ENCODE measurements around the gene SLC2A14. TPM values are rescaled to one million over a fixed set of nuclear protein-coding genes. Genes with fewer than 3 reads are reported as not detected.
"Not testable (repeated sequence)": the region's sequence is repeated elsewhere in the genome, so short reads cannot be mapped to it uniquely, and the experiment has no call there.

SLC2A14 gene
- total RNA-seq, result not detected in 2 replicates

DNA sequence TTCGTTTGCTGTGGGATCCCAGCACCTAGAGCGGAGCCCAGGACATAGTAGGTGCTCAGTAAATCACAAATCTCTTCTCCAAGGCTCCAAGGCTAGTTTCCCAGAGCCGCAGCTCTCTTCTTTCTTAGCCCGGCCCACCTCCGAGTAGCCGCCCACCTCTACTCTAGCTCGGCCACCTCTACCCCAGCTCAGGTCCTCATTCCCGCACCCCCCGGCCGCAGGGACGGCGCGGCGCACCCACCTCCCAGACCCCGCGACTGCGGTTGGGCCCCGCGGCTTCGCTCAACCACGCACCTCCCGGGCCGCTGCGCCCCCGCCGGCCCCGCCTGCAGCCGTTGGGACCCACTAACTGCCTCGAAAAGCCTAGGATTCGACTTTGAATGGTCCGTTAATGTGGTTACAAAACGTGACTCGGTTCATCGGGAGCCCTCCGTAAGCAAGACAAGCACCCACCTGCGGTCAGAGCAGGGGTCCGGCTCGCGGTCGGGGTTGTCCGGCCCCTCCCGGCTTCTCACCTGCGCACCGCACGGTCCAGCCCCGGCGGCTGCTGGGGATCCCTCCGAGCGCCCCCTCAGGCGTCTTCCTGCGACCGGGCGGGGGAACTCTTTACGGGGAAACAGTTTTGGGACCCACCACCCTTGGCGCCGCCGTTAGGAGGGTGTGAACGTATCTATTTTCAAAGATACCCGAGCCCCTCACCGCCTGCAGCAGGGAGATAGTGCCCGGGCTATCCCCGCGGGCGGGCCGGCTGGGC, at the start of gene SLC2A14:
TSS of gene SLC2A14 (minus strand) at position 350 of the 754 bp plus-strand sequence. CDS start 3,035 bp downstream, outside the sequence.
- DNase-seq (ENCODE audit: low read depth), result no peak
- TF ChIP-seq, protein P1, sequence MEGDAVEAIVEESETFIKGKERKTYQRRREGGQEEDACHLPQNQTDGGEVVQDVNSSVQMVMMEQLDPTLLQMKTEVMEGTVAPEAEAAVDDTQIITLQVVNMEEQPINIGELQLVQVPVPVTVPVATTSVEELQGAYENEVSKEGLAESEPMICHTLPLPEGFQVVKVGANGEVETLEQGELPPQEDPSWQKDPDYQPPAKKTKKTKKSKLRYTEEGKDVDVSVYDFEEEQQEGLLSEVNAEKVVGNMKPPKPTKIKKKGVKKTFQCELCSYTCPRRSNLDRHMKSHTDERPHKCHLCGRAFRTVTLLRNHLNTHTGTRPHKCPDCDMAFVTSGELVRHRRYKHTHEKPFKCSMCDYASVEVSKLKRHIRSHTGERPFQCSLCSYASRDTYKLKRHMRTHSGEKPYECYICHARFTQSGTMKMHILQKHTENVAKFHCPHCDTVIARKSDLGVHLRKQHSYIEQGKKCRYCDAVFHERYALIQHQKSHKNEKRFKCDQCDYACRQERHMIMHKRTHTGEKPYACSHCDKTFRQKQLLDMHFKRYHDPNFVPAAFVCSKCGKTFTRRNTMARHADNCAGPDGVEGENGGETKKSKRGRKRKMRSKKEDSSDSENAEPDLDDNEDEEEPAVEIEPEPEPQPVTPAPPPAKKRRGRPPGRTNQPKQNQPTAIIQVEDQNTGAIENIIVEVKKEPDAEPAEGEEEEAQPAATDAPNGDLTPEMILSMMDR (conservative IDR thresholded peaks at IDR 0.05; ENCODE audit: low read depth, low read length), result no peak
- H3K4me3 ChIP-seq (ENCODE audit: low read depth, low read length), result no peak within 1 kb of the TSS

DNA sequence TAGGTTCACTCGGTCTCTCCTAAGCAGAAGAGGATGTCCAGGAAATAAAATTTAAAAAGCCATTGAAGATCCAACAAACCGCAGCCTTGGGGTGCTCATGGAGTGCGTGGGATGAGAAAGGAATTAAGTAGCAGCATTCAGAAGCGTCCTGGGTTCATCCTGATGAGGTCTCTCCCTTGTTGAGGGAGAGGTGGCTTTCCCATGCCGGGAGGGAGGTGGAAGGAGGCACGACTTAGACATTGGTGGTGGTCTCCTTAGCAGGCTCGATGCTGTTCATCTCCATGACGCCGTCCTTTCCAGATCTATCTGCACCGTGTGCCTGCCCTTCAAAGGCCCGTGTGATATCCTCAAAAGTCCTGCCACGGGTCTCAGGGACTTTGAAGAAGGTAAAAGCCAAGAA, 48.5 kb upstream of the SLC2A14 start:
- H3K4me3 ChIP-seq (ENCODE audit: low read depth, low read length); DNase-seq (ENCODE audit: low read depth): not testable (repeated sequence)

DNA sequence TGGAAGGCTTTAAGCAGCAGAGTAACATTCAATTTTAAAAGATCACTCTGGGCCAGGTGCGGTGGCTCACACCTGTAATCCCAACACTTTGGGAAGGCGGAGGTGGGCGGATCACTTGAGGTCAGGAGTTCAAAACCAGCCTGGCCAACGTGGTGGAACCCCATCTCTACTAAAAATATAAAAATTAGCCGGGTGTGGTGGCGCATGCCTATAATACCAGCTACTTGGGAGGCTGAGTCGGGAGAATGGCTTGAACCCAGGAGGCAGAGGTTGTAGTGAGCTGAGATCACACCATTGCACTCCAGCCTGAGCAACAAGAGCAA, 45.5 kb upstream of the SLC2A14 start:
- not testable (repeated sequence) for H3K4me3 ChIP-seq (ENCODE audit: low read depth, low read length)

DNA sequence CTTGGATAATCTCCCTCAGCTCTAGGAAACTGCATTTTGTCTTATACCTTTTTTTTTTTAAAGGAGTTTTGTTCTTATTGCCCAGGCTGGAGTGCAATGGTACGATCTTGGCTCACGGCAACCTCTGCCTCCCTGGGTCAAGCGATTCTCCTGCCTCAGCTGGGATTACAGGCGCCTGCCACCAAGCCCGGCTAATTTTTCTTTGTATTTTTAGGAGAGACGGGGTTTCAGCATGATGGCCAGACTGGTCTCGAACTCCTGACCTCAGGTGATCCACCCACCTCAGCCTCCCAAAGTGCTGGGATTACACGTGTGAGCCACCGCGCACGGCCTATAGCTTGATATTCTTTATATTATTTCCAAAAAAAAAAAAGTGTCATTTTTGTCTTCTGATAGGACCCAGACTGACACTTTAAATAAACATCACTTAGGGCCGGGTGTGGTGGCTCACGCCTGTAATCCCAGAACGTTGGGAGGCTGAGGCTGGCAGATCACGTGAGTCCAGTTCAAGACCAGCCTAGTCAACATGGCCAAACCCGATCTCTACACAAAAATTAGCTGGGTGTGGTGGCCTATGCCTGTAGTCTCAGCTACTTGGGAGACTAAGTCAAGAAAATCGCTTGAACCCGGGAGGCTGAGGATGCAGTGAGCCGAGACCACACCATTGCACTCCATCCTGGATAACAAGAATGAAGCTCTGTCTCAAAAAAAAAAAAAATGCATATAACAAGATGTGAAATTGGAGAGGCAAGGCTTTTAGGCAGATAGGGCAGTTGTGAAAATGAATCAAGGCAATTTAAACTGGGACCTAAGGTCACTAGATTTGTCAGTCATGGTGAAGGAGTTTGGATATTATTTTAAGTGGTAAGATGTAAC, 44.9 kb upstream of the SLC2A14 start:
- TF ChIP-seq, protein P1 (conservative IDR thresholded peaks at IDR 0.05; ENCODE audit: low read depth, low read length), result no peak
- H3K4me3 ChIP-seq (ENCODE audit: low read depth, low read length), result no peak overlapping the region
- no peak for DNase-seq (ENCODE audit: low read depth)

More for the DNA sequence above, 45.5 kb upstream of the SLC2A14 start:
- not testable (repeated sequence) for DNase-seq (ENCODE audit: low read depth)

DNA sequence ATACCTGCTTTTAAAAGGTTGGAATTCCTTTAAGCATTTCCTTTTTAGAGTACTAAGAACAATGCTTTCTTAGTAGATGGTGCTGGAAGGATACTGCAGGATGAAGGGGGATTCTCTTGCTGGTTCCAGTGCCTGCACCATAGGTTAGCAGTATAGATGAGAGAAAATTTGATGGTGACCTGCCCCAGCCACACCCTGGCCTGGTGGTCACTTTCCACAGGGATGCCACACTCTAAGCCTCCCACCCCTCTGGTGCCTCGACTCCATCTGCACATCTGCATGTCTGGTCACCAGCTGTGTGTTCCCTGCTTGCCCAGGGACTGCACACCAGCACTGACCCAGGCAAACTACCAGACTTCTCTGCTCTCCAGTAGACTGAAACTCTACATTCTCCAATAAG, 44.2 kb upstream of the SLC2A14 start:
- TF ChIP-seq, protein P1 (conservative IDR thresholded peaks at IDR 0.05; ENCODE audit: low read depth, low read length), result no peak
- DNase-seq (ENCODE audit: low read depth), result no peak
- no peak overlapping the region for H3K4me3 ChIP-seq (ENCODE audit: low read depth, low read length)

DNA sequence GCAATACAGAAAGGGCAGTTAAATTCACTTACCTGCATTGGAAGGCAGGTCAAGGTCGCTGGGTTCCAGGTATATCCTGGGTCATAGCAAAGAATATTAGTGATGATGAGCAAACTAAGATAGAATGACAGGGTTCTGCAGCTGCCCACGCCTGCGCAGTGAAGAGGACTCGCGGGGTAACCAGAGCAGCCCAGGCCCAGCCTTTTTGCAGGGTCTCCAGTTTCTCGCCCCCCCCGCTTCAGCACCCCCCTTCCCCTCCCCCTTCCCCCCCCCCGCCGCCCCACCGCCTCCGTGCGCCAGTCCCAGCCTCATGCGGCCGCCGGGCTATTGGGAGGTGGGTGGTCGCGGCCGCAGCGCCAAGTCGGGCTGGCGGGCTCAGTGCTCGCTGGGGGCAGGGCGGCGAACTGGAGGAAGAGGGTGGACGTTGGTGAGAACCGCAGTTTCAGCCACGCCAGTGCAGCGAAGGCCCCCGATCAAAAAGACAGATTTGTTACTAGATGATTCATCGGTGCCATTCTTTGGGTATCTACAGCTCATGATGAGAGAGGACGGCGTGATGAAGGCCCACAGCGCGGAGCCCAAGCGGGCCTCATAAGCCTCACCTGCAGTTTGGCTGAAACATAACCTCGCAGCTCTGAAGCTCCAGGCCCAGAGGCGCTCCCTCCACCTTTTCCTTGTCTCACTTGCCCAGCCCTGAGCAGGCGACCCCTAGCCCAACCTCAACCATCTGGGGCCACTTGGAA, 43.1 kb upstream of the SLC2A14 start:
- no peak for DNase-seq (ENCODE audit: low read depth)
- peak overlapping the region; percentile 33 for H3K4me3 ChIP-seq (ENCODE audit: low read depth, low read length)
- TF ChIP-seq, protein P1 (conservative IDR thresholded peaks at IDR 0.05; ENCODE audit: low read depth, low read length), result no peak

DNA sequence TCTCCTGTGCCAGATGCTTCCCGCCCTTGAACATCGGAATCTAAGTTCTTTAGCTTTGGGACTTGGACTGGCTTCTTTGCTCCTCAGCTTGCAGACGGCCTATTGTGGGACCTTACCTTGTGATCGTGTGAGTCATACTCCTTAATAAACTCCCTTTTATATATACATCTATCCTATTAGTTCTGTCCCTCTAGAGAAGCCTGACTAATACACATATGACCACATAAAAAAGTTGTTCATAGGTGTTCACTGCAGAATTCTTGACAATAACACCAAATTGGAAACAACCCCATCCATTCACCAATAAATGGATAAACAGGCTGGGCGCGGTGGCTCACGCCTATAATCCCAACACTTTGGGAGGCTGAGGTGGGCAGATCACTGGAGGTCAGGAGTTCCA, 37.4 kb upstream of the SLC2A14 start:
- DNase-seq (ENCODE audit: low read depth); H3K4me3 ChIP-seq (ENCODE audit: low read depth, low read length): not testable (repeated sequence)

DNA sequence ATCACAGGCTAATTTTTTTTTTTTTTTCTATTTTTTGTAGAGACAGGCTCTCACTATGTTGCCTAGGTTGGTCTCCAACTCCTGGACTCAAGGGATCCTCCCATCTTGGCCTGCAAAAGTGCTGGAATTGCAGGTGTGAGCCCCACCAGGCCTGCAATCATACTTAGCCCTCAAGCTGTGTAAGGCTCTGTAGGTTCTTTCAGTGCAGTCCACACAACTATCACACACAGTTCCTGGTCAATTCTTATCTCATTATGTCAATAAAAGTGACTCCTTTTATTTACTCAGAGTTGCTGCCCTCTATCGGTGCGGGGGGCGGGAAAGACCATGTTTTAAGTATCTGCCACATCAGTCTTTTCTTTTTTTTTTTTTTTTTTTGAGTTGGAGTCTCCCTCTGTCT, 34.3 kb upstream of the SLC2A14 start:
- TF ChIP-seq, protein P1 (conservative IDR thresholded peaks at IDR 0.05; ENCODE audit: low read depth, low read length), result peak; percentile 50
- DNase-seq (ENCODE audit: low read depth), result peak; percentile 3
- no peak overlapping the region for H3K4me3 ChIP-seq (ENCODE audit: low read depth, low read length)

DNA sequence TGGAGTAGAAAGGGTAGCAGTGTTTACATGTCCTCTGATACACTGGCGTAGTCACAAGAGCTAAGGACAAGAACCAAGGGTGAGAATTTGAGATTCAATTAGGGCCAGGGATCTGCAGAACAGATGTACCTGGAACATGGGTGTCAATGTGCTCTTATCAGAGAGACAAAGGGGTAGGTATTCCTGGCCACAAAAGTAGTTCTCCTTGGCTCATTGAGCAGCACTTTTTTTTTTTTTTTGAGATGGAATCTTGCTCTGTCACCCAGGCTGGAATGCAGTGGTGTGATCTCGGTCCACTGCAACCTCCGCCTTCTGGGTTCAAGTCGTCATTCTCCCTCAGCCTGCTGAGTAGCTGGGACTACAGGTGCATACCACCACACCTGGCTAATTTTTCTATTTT, 33.6 kb upstream of the SLC2A14 start:
- H3K4me3 ChIP-seq (ENCODE audit: low read depth, low read length); DNase-seq (ENCODE audit: low read depth): not testable (repeated sequence)

DNA sequence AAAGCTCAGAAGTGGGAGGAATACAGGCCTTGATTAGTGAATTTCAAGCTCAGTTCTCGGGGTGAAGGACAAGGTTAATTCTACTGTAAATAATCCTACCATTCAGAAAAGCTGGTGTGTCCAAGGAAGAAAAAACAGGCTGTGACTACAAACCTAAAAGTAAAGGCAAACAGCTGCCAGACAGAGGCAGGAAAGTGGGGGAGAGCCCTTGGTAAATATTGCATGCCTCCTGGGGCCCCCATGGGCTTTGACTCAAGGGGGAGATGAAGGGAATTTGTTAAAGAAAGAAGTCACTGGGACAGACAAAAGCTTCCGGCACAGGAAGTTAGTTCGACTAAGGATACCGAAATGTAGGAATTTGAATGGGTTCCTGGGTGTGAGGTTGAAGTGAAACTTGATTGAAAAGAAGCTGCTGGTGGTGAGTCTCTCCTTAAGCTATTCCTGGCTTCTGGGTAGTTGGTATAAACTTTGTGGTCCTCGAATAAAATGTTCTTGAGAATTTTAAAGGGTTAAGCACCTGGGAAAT, 32.9 kb upstream of the SLC2A14 start:
- DNase-seq (ENCODE audit: low read depth); H3K4me3 ChIP-seq (ENCODE audit: low read depth, low read length): not testable (repeated sequence)

All from epithelial cell of proximal tubule (primary cell).